H9 (cell line): ENCODE measurements around the gene TTBK1. TPM values are rescaled to one million over a fixed set of nuclear protein-coding genes. Genes with fewer than 3 reads are reported as not detected.

Experiments used
- DNase-seq: peaks from one replicate; pipeline ENCODE4 v3.0.0-alpha.2; 2017
- H2AFZ ChIP-seq: one replicate; pipeline ENCODE4 v1.6.1; 2013; ENCODE audit warnings: mild to moderate bottlenecking, low read length, control low read depth, moderate library complexity
- H2AK5ac ChIP-seq: 2 replicates; pipeline ENCODE4 v1.6.1; 2013; ENCODE audit warnings: low read length, control low read depth, mixed read lengths; ENCODE audit not compliant: insufficient read length
- H2BK120ac ChIP-seq: one replicate; pipeline ENCODE4 v1.6.1; 2013; ENCODE audit warnings: low read depth, mild to moderate bottlenecking, low read length, control low read depth, inconsistent platforms; ENCODE audit not compliant: poor library complexity, severe bottlenecking
- H2BK12ac ChIP-seq: 2 replicates; pipeline ENCODE4 v1.6.1; 2013; ENCODE audit warnings: low read length, control low read depth, mixed read lengths, low read depth; ENCODE audit not compliant: insufficient read length
- H2BK15ac ChIP-seq: 2 replicates; pipeline ENCODE4 v1.6.1; 2013; ENCODE audit warnings: low read depth, low read length, control low read depth
- H2BK20ac ChIP-seq: one replicate; pipeline ENCODE4 v1.6.1; 2013; ENCODE audit warnings: low read depth, mild to moderate bottlenecking, low read length, control low read depth, inconsistent platforms; ENCODE audit not compliant: poor library complexity, severe bottlenecking
- H2BK5ac ChIP-seq: 2 replicates; pipeline ENCODE4 v1.6.1; 2013; ENCODE audit warnings: low read length, control low read depth, mixed read lengths; ENCODE audit not compliant: insufficient read length
- H3K14ac ChIP-seq: 2 replicates; pipeline ENCODE4 v1.6.1; 2013; ENCODE audit warnings: low read length, control low read depth; ENCODE audit not compliant: insufficient read depth
- H3K18ac ChIP-seq: 2 replicates; pipeline ENCODE4 v1.6.1; 2013; ENCODE audit warnings: low read depth, mild to moderate bottlenecking, mixed read lengths, low read length, control low read depth; ENCODE audit not compliant: insufficient read length
- H3K23ac ChIP-seq: 2 replicates; pipeline ENCODE4 v1.6.1; 2013; ENCODE audit warnings: low read length, control low read depth, mixed read lengths, low read depth; ENCODE audit not compliant: insufficient read length
- H3K23me2 ChIP-seq: 2 replicates; pipeline ENCODE4 v1.6.1; 2013; ENCODE audit warnings: low read depth, mild to moderate bottlenecking, mixed read lengths, low read length, control low read depth; ENCODE audit not compliant: insufficient read length, poor library complexity, severe bottlenecking
- H3K27ac ChIP-seq: 2 replicates; pipeline ENCODE4 v1.5.1; 2013; ENCODE audit warnings: low read length, control low read depth, mixed read lengths, low read depth; ENCODE audit not compliant: insufficient read length
- H3K27me3 ChIP-seq: 2 replicates; pipeline ENCODE4 v1.6.1; 2013; ENCODE audit warnings: low read length, control low read depth, inconsistent platforms; ENCODE audit not compliant: insufficient read depth
- H3K4ac ChIP-seq: 2 replicates; pipeline ENCODE4 v1.6.1; 2013; ENCODE audit warnings: low read depth, mild to moderate bottlenecking, control low read depth, inconsistent platforms, low read length, moderate library complexity
- H3K4me1 ChIP-seq: 2 replicates; pipeline ENCODE4 v1.6.1; 2013; ENCODE audit warnings: low read length, control low read depth, inconsistent platforms; ENCODE audit not compliant: insufficient read depth
- H3K4me2 ChIP-seq: 2 replicates; pipeline ENCODE4 v1.6.1; 2013; ENCODE audit warnings: low read length, control low read depth, mixed read lengths; ENCODE audit not compliant: insufficient read length, insufficient read depth
- H3K56ac ChIP-seq: 2 replicates; pipeline ENCODE4 v1.6.1; 2013; ENCODE audit warnings: low read depth, mild to moderate bottlenecking, mixed read lengths, low read length, control low read depth; ENCODE audit not compliant: insufficient read length
- H3K79me1 ChIP-seq: 2 replicates; pipeline ENCODE4 v1.6.1; 2013; ENCODE audit warnings: low read depth, mild to moderate bottlenecking, moderate library complexity, low read length, control low read depth, inconsistent platforms; ENCODE audit not compliant: insufficient read depth, poor library complexity, severe bottlenecking
- H3K79me2 ChIP-seq: 2 replicates; pipeline ENCODE4 v1.6.1; 2013; ENCODE audit warnings: low read length, control low read depth, inconsistent platforms; ENCODE audit not compliant: insufficient read depth
- H3K9ac ChIP-seq: 2 replicates; pipeline ENCODE4 v1.6.1; 2013; ENCODE audit warnings: low read length, control low read depth, mixed read lengths; ENCODE audit not compliant: insufficient read length; ENCODE audit errors: extremely low read depth
- H3K9me3 ChIP-seq: one replicate; pipeline ENCODE4 v1.6.1; 2013; ENCODE audit warnings: low read depth, low read length, inconsistent platforms; ENCODE audit not compliant: control insufficient read depth
- H3T11ph ChIP-seq: one replicate; pipeline ENCODE4 v1.6.1; 2013; ENCODE audit warnings: mild to moderate bottlenecking, low read length, control low read depth, inconsistent platforms
- H4K20me1 ChIP-seq: one replicate; pipeline ENCODE4 v1.6.1; 2013; ENCODE audit not compliant: control insufficient read depth, insufficient read length, insufficient read depth
- H4K5ac ChIP-seq: 2 replicates; pipeline ENCODE4 v1.6.1; 2013; ENCODE audit warnings: low read depth, mild to moderate bottlenecking, mixed read lengths, low read length, control low read depth; ENCODE audit not compliant: insufficient read length
- H4K8ac ChIP-seq: replicated peaks from 2 replicates; pipeline ENCODE4 v1.6.1; 2013; ENCODE audit warnings: low read length, control low read depth, mixed read lengths, low read depth; ENCODE audit not compliant: insufficient read length
- H4K91ac ChIP-seq: 2 replicates; pipeline ENCODE4 v1.6.1; 2013; ENCODE audit warnings: low read depth, mild to moderate bottlenecking, moderate library complexity, mixed read lengths, low read length, control low read depth; ENCODE audit not compliant: insufficient read length
- H3K27ac Mint-ChIP-seq, 3 experiments: 2 replicates in 2 of 3; 3 replicates in 1 of 3; pipeline ENCODE4 v1.8.0; 2020 to 2021; ENCODE audit warnings: mixed read lengths in 3 of 3, mild to moderate bottlenecking in 1 of 3, moderate library complexity in 1 of 3
- H3K27me3 Mint-ChIP-seq: 2 replicates; pipeline ENCODE4 v1.8.0; 2021; ENCODE audit warnings: low read depth, mild to moderate bottlenecking, moderate library complexity, mixed read lengths
- H3K36me3 Mint-ChIP-seq, 3 experiments: 2 replicates in 2 of 3; 3 replicates in 1 of 3; pipeline ENCODE4 v1.8.0; 2020 to 2021; ENCODE audit warnings: low read depth in 3 of 3, mixed read lengths in 3 of 3; ENCODE audit not compliant: insufficient read depth in 1 of 3
- H3K4me1 Mint-ChIP-seq, 2 experiments: 2 replicates each; pipeline ENCODE4 v1.8.0; 2020; ENCODE audit warnings: mixed read lengths in 2 of 2
- H3K4me3 Mint-ChIP-seq, 2 experiments: 2 replicates in 1 of 2; 3 replicates in 1 of 2; pipeline ENCODE4 v1.8.0; 2020 to 2021; ENCODE audit warnings: mild to moderate bottlenecking in 2 of 2, mixed read lengths in 2 of 2, moderate library complexity in 1 of 2
- H3K9me3 Mint-ChIP-seq, 2 experiments: 2 replicates in 1 of 2; 3 replicates in 1 of 2; pipeline ENCODE4 v1.8.0; 2020; ENCODE audit warnings: mild to moderate bottlenecking in 2 of 2, mixed read lengths in 2 of 2, moderate library complexity in 1 of 2
- WGBS: extraction: QIAGEN DNeasy Blood & Tissue Kit; methylation state at CpG from one replicate; pipeline ENCODE4 v1.1.7; 2013; ENCODE audit warnings: missing lambda C conversion rate, low lambda C conversion rate, mixed read lengths; ENCODE audit not compliant: insufficient read length; ENCODE audit errors: extremely low coverage; 5-methylcytosine and 5-hydroxymethylcytosine counted together
- total RNA-seq: library from RNA; stranded (reverse); gene quantifications from 2 replicates; pipeline ENCODE4 v1.2.1, GENCODE V29; 2021
- TF ChIP-seq, protein P1 (sequence below): fragments of 200-600 bp; sonication (generic); conservative IDR thresholded peaks from 3 replicates; pipeline ENCODE4 v1.8.0; 2021; ENCODE audit warnings: antibody characterized with exemption, mild to moderate bottlenecking

TTBK1 gene
- total RNA-seq, 1 experiment from 2014 or later, result 1.6 TPM

DNA sequence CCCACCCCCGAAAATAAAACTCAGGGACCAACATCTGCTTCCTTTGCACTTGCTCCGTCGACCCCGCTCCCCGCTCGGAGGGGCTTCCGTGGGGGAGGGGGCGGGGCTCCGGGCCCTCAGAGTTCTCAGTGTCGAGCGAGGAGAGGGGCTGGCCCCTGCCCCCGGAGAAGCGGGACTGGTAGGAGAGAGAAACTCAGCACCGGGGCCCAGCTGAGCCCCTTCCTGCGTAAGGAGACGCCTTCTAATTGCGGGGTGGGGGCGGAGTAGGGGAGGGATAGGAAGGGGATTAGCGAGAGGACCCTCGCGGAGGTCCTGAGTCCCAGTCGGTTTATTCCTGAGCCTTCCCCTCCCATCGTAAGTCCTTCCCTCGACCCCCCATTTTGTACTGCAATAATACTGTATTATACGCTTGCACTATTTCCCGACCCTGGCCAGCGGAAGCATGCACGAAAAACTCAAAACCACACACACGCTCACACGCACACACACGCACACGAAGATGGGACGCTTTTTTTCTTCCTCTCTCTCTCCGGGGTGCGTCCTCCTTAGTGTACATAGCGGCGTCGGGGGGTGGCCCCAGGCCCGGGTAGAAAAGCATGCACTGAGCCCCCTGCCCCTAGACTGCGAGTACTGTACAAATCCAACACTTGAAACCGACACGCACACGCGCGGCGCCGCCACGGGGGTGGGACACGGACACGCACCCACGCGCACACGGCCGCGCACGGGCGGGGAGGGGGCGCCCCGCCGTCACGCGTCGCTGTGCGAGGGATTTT, 32.7 kb downstream of the TTBK1 start:
- H3K9me3 ChIP-seq, result no peaks in the 10 kb centered on the region
- peak overlapping the region; percentile 92 for H3K4me2 ChIP-seq
- no peak overlapping the region for H3K27ac ChIP-seq
- no peak overlapping the region for H4K5ac ChIP-seq
- H3K4ac ChIP-seq, result no peak overlapping the region
- H3K23me2 ChIP-seq, result peaks cover 12% of the 10 kb centered on the region
- H3T11ph ChIP-seq, result no peak overlapping the region
- H3K14ac ChIP-seq, result no peak overlapping the region
- H2BK12ac ChIP-seq, result no peak overlapping the region
- no CpG with 5 or more reads among the region's 64 CpGs for WGBS
- no peak overlapping the region for H2AK5ac ChIP-seq
- H2BK15ac ChIP-seq, result no peak overlapping the region
- Mint-ChIP-seq H3K9me3 (no peaks in the 10 kb centered on the region), H3K36me3 (no peaks in the 10 kb centered on the region; a peak in 1 of 7 replicates), H3K4me1 (peaks cover 35 to 47% of the 10 kb centered on the region in 2 experiments), H3K27ac (no peak overlapping the region), H3K4me3 (peak overlapping the region; percentile 42 to 88), H3K27me3 (peaks cover 63% of the 10 kb centered on the region)
- no peak overlapping the region for H3K56ac ChIP-seq
- H3K9ac ChIP-seq, result no peak overlapping the region
- H4K8ac ChIP-seq, result no peak overlapping the region
- no peak overlapping the region for H2BK5ac ChIP-seq
- H3K79me2 ChIP-seq, result no peaks in the 10 kb centered on the region
- H3K4me1 ChIP-seq, result no peaks in the 10 kb centered on the region; the same call in 1 of the 2 replicates
- H3K27me3 ChIP-seq, result peaks cover 11% of the 10 kb centered on the region; the same call in 1 of the 2 replicates
- TF ChIP-seq, protein P1, sequence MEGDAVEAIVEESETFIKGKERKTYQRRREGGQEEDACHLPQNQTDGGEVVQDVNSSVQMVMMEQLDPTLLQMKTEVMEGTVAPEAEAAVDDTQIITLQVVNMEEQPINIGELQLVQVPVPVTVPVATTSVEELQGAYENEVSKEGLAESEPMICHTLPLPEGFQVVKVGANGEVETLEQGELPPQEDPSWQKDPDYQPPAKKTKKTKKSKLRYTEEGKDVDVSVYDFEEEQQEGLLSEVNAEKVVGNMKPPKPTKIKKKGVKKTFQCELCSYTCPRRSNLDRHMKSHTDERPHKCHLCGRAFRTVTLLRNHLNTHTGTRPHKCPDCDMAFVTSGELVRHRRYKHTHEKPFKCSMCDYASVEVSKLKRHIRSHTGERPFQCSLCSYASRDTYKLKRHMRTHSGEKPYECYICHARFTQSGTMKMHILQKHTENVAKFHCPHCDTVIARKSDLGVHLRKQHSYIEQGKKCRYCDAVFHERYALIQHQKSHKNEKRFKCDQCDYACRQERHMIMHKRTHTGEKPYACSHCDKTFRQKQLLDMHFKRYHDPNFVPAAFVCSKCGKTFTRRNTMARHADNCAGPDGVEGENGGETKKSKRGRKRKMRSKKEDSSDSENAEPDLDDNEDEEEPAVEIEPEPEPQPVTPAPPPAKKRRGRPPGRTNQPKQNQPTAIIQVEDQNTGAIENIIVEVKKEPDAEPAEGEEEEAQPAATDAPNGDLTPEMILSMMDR, result no peak
- H3K23ac ChIP-seq, result no peak overlapping the region
- H3K18ac ChIP-seq, result no peak overlapping the region
- no peaks in the 10 kb centered on the region for H3K79me1 ChIP-seq
- no peak for DNase-seq
- H2AFZ ChIP-seq, result no peak overlapping the region
- H2BK20ac ChIP-seq, result no peak overlapping the region
- no peaks in the 10 kb centered on the region for H4K20me1 ChIP-seq
- no peak overlapping the region for H2BK120ac ChIP-seq
- H4K91ac ChIP-seq, result no peak overlapping the region
